Activated CD4-positive, alpha-beta T cell treated with anti-CD3 and anti-CD28 coated beads, Interleukin-2, amount 10 ng/mL, durations not matched to agents 24 days and 14 days (primary cell): Measurements from ENCODE around the gene SCRT2. TPM values are rescaled to one million over a fixed set of nuclear protein-coding genes. Genes with fewer than 3 reads are reported as not detected.

Experiments used
- DNase-seq: peaks from one replicate; pipeline ENCODE4 v3.0.0; 2022
- H3K27ac Mint-ChIP-seq: one replicate; pipeline ENCODE4 v1.8.0; 2022; ENCODE audit warnings: mild to moderate bottlenecking, mixed read lengths
- H3K27me3 Mint-ChIP-seq: one replicate; pipeline ENCODE4 v1.8.0; 2022; ENCODE audit warnings: mixed read lengths
- H3K36me3 Mint-ChIP-seq: one replicate; pipeline ENCODE4 v1.8.0; 2022; ENCODE audit warnings: low read depth, mild to moderate bottlenecking, mixed read lengths
- H3K4me1 Mint-ChIP-seq: one replicate; pipeline ENCODE4 v1.8.0; 2021; ENCODE audit warnings: mixed read lengths
- H3K4me3 Mint-ChIP-seq: one replicate; pipeline ENCODE4 v1.8.0; 2022; ENCODE audit warnings: mild to moderate bottlenecking, moderate library complexity, mixed read lengths
- H3K9me3 Mint-ChIP-seq: one replicate; pipeline ENCODE4 v1.8.0; 2021; ENCODE audit warnings: mixed read lengths
- intact Hi-C: fragments of 100-400 bp; cut with micrococcal nuclease; formaldehyde crosslinking; loops from one replicate; pipeline ENCODE4 v1.15.1; 2023
- total RNA-seq: library from RNA; stranded (reverse); gene quantifications from 2 replicates; pipeline ENCODE4 v1.2.3, GENCODE V29; 2022

Gene SCRT2
- total RNA-seq, 1 donor from 2014 or later: not detected

GRCh38 chr20:661474-662270 lies 13.9 kb downstream of the SCRT2 start:
- Mint-ChIP-seq H3K4me1 (peaks cover 11% of the 10 kb centered on the region), H3K27ac (no peak overlapping the region), H3K9me3 (no peaks in the 10 kb centered on the region), H3K27me3 (peaks cover 70% of the 10 kb centered on the region), H3K36me3 (no peaks in the 10 kb centered on the region), H3K4me3 (no peak overlapping the region)
- intact Hi-C loops: no loop called here
- DNase-seq: no peak

GRCh38 chr20:658731-659291 lies 16.8 kb downstream of the SCRT2 start:
- no peak overlapping the region for H3K27ac Mint-ChIP-seq
- H3K9me3 Mint-ChIP-seq: no peaks in the 10 kb centered on the region
- DNase-seq: no peak
- H3K36me3 Mint-ChIP-seq: no peaks in the 10 kb centered on the region
- peaks cover 17% of the 10 kb centered on the region for H3K4me1 Mint-ChIP-seq
- no peak overlapping the region for H3K4me3 Mint-ChIP-seq
- intact Hi-C loops: no loop called here
- peaks cover 74% of the 10 kb centered on the region for H3K27me3 Mint-ChIP-seq

- no peak for DNase-seq
- Mint-ChIP-seq H3K36me3 (no peaks in the 10 kb centered on the region), H3K27ac (no peak overlapping the region), H3K4me3 (no peak overlapping the region), H3K9me3 (no peaks in the 10 kb centered on the region), H3K27me3 (peaks cover 73% of the 10 kb centered on the region), H3K4me1 (peaks cover 21% of the 10 kb centered on the region)
- intact Hi-C loops: no loop called here
These were observed 17.4 kb downstream of the SCRT2 start for GRCh38 chr20:658202-658601.

- Mint-ChIP-seq H3K27me3 (peaks cover 53% of the 10 kb centered on the region), H3K4me1 (peaks cover 29% of the 10 kb centered on the region), H3K36me3 (peaks cover 8% of the 10 kb centered on the region), H3K4me3 (no peak overlapping the region), H3K27ac (no peak overlapping the region), H3K9me3 (no peaks in the 10 kb centered on the region)
- no peak for DNase-seq
- intact Hi-C loops: no loop called here
These were observed 19.6 kb downstream of the SCRT2 start for GRCh38 chr20:655726-656624.

GRCh38 chr20:654417-654750 lies 21.2 kb downstream of the SCRT2 start:
- intact Hi-C loops: no loop called here
- no peaks in the 10 kb centered on the region for H3K9me3 Mint-ChIP-seq
- peaks cover 16% of the 10 kb centered on the region for H3K36me3 Mint-ChIP-seq
- no peak overlapping the region for H3K27ac Mint-ChIP-seq
- peaks cover 42% of the 10 kb centered on the region for H3K27me3 Mint-ChIP-seq
- peak overlapping the region; percentile 83 for H3K4me3 Mint-ChIP-seq
- DNase-seq: no peak
- peaks cover 29% of the 10 kb centered on the region for H3K4me1 Mint-ChIP-seq

GRCh38 chr20:653590-654416 lies 21.8 kb downstream of the SCRT2 start:
- Mint-ChIP-seq H3K27me3 (peaks cover 38% of the 10 kb centered on the region), H3K27ac (peak overlapping the region; percentile 77), H3K4me1 (peaks cover 29% of the 10 kb centered on the region), H3K4me3 (peak overlapping the region; percentile 83), H3K36me3 (peaks cover 20% of the 10 kb centered on the region), H3K9me3 (no peaks in the 10 kb centered on the region)
- no peak for DNase-seq
- intact Hi-C loops: loop anchor here (1.0 to 2.0 kb wide), 2 partner anchors 111 to 181 kb away; partner anchors contain the start of gene CSNK2A1

- Mint-ChIP-seq H3K36me3 (peaks cover 26% of the 10 kb centered on the region), H3K4me3 (peak within 1 kb of the TSS; percentile 91), H3K27me3 (peaks cover 31% of the 10 kb centered on the region), H3K9me3 (no peaks in the 10 kb centered on the region), H3K27ac (peak within 1 kb of the TSS; percentile 84), H3K4me1 (peaks cover 29% of the 10 kb centered on the region)
- DNase-seq: peak; percentile 94
- intact Hi-C loops: loop anchor here (1.0 to 2.0 kb wide), 2 partner anchors 110 to 182 kb away; partner anchors contain the start of gene CSNK2A1
These were observed 22.5 kb downstream of the SCRT2 start, which contains the start of gene SRXN1 for GRCh38 chr20:653110-653589. SRXN1 (minus strand) TSS chr20:653200; CDS start chr20:653185, 15 bp downstream.

GRCh38 chr20:652615-653109 lies 22.9 kb downstream of the SCRT2 start:
- Mint-ChIP-seq H3K36me3 (peaks cover 31% of the 10 kb centered on the region), H3K4me3 (peak overlapping the region; percentile 91)
- DNase-seq: no peak

GRCh38 chr20:651713-652614 lies 23.6 kb downstream of the SCRT2 start:
- peaks cover 20% of the 10 kb centered on the region for H3K27me3 Mint-ChIP-seq
- H3K4me1 Mint-ChIP-seq: peaks cover 29% of the 10 kb centered on the region
- intact Hi-C loops: loop anchor here (2.0 kb wide), 1 partner anchor 183 kb away; no protein-coding TSS in a partner anchor
- peaks cover 38% of the 10 kb centered on the region for H3K36me3 Mint-ChIP-seq
- DNase-seq: no peak
- peak overlapping the region; percentile 84 for H3K27ac Mint-ChIP-seq
- H3K9me3 Mint-ChIP-seq: no peaks in the 10 kb centered on the region
- peak overlapping the region; percentile 91 for H3K4me3 Mint-ChIP-seq

More at GRCh38 chr20:652615-653109, 22.9 kb downstream of the SCRT2 start:
- intact Hi-C loops: loop anchor here (1.0 to 2.0 kb wide), 2 partner anchors 109 to 182 kb away; partner anchors contain the start of gene CSNK2A1
- peaks cover 26% of the 10 kb centered on the region for H3K27me3 Mint-ChIP-seq
- H3K27ac Mint-ChIP-seq: peak overlapping the region; percentile 84
- H3K4me1 Mint-ChIP-seq: peaks cover 29% of the 10 kb centered on the region
- no peaks in the 10 kb centered on the region for H3K9me3 Mint-ChIP-seq

GRCh38 chr20:650954-651353 lies 24.6 kb downstream of the SCRT2 start:
- peaks cover 29% of the 10 kb centered on the region for H3K4me1 Mint-ChIP-seq
- peaks cover 42% of the 10 kb centered on the region for H3K36me3 Mint-ChIP-seq
- peaks cover 12% of the 10 kb centered on the region for H3K27me3 Mint-ChIP-seq
- H3K4me3 Mint-ChIP-seq: peak overlapping the region; percentile 91
- no peak for DNase-seq
- intact Hi-C loops: no loop called here
- no peaks in the 10 kb centered on the region for H3K9me3 Mint-ChIP-seq
- H3K27ac Mint-ChIP-seq: no peak overlapping the region

GRCh38 chr20:650281-650680 lies 25.3 kb downstream of the SCRT2 start:
- peaks cover 35% of the 10 kb centered on the region for H3K4me1 Mint-ChIP-seq
- H3K36me3 Mint-ChIP-seq: peaks cover 42% of the 10 kb centered on the region
- H3K4me3 Mint-ChIP-seq: no peak overlapping the region
- H3K27ac Mint-ChIP-seq: peak overlapping the region; percentile 54
- H3K9me3 Mint-ChIP-seq: no peaks in the 10 kb centered on the region
- intact Hi-C loops: no loop called here
- DNase-seq: no peak
- peaks cover 8% of the 10 kb centered on the region for H3K27me3 Mint-ChIP-seq

- no peak for DNase-seq
- Mint-ChIP-seq H3K27me3 (peaks cover 16% of the 10 kb centered on the region), H3K4me1 (peaks cover 24% of the 10 kb centered on the region), H3K9me3 (no peaks in the 10 kb centered on the region), H3K4me3 (no peak overlapping the region), H3K27ac (no peak overlapping the region), H3K36me3 (peaks cover 43% of the 10 kb centered on the region)
- intact Hi-C loops: no loop called here
These were observed 28.1 kb downstream of the SCRT2 start for GRCh38 chr20:647479-648019.
